HG03025 (cell line): ENCODE measurements around the gene BMPER.

Source experiments
- ATAC-seq: cut with Tn5 transposase; IDR thresholded peaks from one replicate; pipeline ENCODE4 v1.9.1; 2021; ENCODE audit warnings: mild to moderate bottlenecking, moderate library complexity; ENCODE audit not compliant: unreplicated experiment, low FRiP score

Gene BMPER

GRCh38 chr7:33905389-33906032 is at the start of gene BMPER:
TSS of gene BMPER (plus strand) at chr7:33905539. CDS start at chr7:33905614, 75 bp downstream.
- ATAC-seq = no peak

DNA sequence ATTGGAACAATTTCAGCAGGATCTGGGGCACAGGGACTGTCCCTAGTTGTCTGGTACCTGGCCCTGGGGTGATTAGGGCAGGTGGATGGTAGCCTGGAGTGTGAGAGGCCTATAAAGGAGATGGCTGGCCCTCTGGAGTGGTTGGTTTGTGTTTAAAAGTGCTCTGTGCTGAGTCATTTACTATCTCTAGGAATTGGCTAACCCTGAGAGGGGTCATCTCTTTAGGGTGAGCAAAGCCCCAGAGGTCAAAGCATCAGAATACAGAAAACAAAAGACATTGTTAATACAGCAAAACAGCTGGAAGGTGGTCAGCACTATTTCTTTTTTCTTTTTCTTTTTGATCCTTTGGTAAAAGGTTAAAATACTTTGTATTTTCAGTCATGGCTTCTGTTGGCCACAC is 43.4 kb upstream of the BMPER start:
- ATAC-seq = no peak

- ATAC-seq = no peak
These were observed 42.2 kb upstream of the BMPER start for GRCh38 chr7:33862946-33863814.

- no peak for ATAC-seq
These were observed 37.2 kb upstream of the BMPER start for GRCh38 chr7:33868166-33868565.

DNA sequence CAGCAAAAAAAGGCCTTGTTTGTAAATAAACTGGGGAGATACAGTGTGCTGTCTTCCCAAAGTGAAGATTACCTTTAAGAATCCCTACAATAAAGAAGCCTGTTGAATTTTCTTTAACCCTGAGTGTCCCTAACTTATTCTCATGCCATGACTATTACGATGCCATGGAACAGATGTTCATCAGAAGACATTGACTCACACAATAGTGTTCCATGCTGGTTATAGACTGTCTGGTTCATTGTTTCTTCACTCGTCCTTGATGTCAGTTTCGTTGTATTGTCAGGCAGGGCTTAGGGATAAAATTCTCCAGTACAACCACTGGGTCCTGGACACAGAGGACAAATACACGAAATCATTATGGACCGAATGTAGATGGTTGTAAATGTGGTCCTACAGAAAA is 36.2 kb upstream of the BMPER start:
- ATAC-seq = no peak

GRCh38 chr7:33870120-33870519 is 35.2 kb upstream of the BMPER start:
- ATAC-seq = no peak

DNA sequence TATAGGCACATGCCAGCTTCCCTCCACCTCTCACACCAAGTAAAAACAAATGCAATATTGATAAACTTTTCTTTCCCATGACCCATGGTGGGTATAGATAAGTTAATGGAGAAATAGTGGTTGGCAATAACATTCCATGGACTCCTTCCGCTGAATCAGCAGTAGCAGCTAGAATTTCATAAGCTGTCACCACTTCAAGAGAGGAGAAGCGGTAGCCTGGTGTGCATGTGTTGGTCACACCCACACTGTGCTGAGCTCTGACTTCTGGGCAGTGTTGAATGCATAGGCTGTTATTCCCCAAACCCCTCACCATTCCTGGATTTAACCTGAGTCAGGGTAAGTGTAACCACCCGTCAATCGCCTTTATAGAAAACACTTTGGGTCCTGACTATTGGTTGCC is 32.5 kb upstream of the BMPER start:
- no peak for ATAC-seq

- ATAC-seq = no peak
These were observed 31.8 kb upstream of the BMPER start for GRCh38 chr7:33873518-33873917.

GRCh38 chr7:33873981-33874750 is 31.2 kb upstream of the BMPER start:
- no peak for ATAC-seq

DNA sequence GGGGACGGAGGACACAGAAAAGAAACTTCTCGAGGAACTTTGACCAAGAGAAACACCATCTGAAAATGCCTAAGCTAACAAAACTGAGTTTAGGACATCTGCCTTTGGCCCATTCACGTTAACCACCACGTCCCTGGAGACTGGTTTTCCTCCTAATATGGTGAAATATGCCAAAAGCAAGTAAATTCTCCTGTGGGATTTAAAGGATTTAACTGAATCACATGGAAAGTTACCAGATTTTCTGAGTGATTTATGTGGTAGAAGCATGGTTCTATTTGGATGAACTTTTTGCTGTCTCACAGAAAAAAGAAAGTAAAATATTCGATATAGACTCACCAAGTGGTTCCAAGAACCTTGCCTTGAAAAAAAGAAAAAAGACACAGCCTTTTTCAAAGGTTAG is 30.4 kb upstream of the BMPER start:
- no peak for ATAC-seq

DNA sequence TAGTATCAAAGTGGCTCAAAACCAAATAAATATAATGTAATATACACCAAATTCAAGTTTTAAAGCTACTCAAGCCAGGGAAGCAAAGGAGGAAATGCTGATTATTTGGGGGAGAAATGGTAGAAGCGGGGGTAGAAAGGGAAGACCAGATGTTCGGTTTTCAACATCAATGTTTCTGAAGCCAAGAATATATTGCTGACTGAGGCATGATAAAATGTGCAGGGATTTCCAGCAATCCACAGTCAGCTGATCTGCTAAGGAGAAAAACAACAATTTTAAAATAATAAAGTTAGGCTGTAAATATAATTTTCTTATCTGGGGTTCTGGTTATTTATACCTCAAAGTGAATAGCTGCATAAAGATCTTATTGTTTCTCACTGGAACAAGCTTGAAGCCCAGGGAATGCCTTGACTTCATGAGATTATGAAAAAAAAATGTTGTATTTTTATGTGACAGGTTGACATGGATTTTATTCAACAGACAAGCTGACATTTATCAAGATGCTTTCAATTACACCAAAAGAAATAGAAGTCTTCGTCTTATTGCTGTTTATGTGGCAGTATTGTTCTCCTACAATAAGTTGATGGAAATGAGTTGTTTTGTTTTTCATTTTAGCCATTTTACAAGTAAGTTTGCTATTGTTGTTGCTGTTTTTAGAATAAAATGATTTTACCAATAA is 28.6 kb upstream of the BMPER start:
- no peak for ATAC-seq

GRCh38 chr7:33880787-33881186 is 24.6 kb upstream of the BMPER start:
- no peak for ATAC-seq

GRCh38 chr7:33881316-33881715 is 24.0 kb upstream of the BMPER start:
- no peak for ATAC-seq

GRCh38 chr7:33882040-33882837 is 23.1 kb upstream of the BMPER start:
- no peak for ATAC-seq

DNA sequence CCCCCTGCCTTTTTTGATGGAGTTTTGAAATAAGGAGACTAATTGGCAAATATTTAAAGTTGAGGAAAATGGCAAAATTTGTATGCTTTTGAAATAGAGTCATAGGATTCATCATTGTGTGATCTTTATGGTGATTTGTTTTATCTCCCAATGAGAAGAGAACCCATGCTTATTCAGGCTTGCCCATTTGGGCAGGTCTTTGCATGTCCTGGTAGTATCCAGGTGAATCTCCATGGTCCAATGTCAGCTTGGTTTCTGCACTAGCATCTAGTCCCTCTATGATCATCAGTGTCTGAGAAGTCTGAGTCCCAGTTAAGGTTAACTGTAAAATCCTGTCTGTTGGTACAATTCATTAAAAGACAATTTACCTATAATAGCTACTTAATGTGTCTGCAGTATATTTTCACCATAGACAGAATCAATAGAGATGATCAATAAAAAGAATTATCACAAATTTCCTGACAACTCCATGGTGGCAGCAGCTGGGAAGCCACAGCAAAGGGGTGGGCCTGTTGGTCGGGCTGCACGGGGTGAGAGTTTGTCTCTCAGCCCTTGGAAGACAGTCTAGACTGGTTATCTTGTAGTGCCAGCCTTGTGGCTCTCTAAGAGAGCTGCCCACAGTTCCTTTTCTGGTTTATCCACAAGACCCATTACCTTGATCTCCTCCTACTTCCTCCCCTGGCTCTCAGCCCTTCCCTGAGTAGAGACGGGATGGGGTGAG is 22.2 kb upstream of the BMPER start:
- no peak for ATAC-seq

DNA sequence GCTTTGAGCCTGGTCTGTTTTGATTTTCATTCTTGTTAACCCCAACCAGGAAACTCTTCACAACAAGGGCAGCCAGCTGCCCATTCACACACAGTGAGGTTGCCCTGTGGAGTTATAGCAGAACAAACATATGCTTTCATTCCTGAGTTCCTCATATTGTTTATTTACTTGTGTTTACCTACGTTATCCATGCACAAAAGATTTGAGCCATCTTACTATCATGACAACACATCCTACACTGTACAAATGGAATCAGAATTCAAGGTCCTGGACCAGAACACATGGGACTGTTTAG is 21.7 kb upstream of the BMPER start:
- no peak for ATAC-seq

DNA sequence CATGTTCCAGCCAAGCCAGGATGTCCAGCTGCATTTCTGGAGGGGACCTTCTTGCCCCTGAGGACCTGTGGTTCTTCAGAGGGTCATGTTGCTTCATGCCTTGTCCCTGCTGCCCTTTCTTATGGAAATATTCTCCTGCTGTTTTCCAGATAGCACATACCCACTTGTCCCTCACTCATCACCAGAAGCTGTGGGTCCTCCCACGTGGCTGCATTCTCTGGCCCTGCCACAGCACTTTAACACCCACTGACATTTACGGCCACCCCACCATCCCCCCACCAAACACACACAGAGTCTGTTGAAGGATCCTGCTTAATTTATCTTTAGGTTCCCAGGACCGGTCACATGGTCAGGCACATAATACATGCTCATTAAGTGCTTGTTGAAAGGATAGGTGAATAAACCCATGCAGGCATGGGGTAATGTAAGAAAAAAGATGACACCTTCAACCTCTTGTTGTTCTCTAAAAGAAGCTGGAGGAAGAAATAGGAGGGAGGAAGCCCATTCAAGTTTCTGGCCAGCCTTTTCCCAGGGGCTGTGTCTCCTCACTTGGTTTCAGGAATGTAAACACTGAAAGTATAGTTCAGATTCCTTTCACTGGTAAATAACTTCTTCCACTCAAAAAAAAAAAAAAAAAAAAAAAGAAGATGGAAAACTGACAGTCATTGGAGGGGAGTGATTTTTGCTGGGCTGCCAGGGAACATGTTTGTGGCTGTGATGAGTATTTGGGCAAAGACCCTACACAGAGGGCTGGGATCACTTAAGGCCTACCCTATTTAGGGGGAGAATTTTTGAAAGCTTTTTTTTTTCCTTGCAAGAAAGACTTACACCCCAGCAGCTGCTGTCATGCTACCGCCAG is 19.8 kb upstream of the BMPER start:
- no peak for ATAC-seq

DNA sequence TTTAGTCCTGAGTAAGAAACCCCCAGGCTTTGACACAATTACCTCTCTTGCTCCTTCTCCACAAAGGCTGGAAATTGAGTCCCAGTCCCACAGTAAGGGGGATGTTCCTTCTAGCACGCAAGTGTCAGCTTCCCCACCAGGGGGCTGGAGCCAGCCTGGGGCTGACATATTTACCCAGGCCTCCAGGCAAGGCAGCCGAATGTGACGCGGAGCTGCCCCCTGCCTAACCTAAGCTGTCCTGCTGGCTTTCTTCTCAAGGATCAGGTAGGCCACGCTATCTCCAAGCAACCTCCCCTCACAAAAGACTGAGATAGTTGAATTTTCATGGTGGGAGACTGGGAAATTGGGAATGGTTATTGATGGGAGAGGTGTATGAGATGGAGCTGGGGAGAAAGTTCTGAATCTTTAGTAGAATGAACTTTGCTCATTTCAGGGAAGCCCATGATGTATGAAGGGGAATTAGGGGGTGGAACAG is 19.2 kb upstream of the BMPER start:
- ATAC-seq = no peak
